ENCODE measurements around the gene ZDHHC8. TPM values are rescaled to one million over a fixed set of nuclear protein-coding genes. Genes with fewer than 3 reads are reported as not detected.

The ZDHHC8 gene
- total and polyA plus RNA-seq, 10 of the 15 experiments (the other 5 are each of a cell fraction or from before 2014, with no cell fraction given): 0.03 to 46.3 (median 5.3) TPM

DNA sequence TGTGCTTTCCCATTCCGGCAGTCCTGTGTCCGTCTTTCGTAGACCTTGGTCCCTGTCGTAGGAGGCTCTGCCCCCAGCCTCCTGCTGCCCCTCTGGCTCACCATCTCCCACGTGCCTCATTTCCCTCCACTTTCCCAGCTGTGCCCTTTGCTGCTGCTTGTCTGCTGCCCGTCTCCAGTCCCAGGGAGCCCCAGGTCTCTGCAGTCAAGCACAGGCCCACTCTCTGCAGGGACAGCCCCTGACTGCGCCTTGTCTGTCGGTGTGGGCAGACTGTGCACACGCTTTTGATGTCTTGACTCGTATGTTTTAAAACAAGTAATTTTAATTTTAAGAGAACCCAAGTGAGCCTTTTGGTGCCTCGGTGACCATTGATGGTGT is 39.1 kb upstream of the ZDHHC8 start:
- Histone ChIP-seq H3K27me3 (replicated peaks in 1 of 2; ENCODE audit: control insufficient read depth in 2 of 2, insufficient read depth in 2 of 2, low read length in 1 of 2) (no peaks in the 10 kb centered on the region), H3K4me3 (no peak overlapping the region), H3K36me3 (ENCODE audit: control insufficient read depth in 2 of 2, insufficient read depth in 2 of 2, low read length in 1 of 2) (peaks cover 39 to 41% of the 10 kb centered on the region in 2 experiments), H2AFZ (ENCODE audit: control insufficient read depth, low read depth, low read length) (no peak overlapping the region), H3K9ac (ENCODE audit: control insufficient read depth, insufficient read depth, low read length) (no peak overlapping the region), H3K4me2 (ENCODE audit: control insufficient read depth, insufficient read depth) (no peak overlapping the region), H3K4me1 (ENCODE audit: control insufficient read depth, insufficient read depth, low read length) (no peaks in the 10 kb centered on the region), H3K79me2 (ENCODE audit: control insufficient read depth, insufficient read depth, low read length) (no peaks in the 10 kb centered on the region), H4K20me1 (ENCODE audit: control insufficient read depth, insufficient read depth) (no peaks in the 10 kb centered on the region), H3K9me3 (replicated peaks; ENCODE audit: control insufficient read depth, insufficient read depth, low read length) (no peaks in the 10 kb centered on the region), H3K27ac (ENCODE audit: control insufficient read depth, insufficient read depth) (no peak overlapping the region)
- no peak for ATAC-seq
- RAD21 ChIA-PET (ENCODE audit: unreplicated experiment): no interaction called here
- FAIRE-seq: no peak
- intact Hi-C loops (cut with micrococcal nuclease; ENCODE audit: unreplicated experiment) (no loop called here), in situ Hi-C loops (cut with MboI) (no loop called here)
- POLR2A ChIA-PET: no interaction called here
- CTCF ChIA-PET: no interaction called here
- WGBS (ENCODE audit: insufficient coverage, insufficient replicate concordance, low lambda C conversion rate, missing lambda C conversion rate): 97% methylated on average over 11 of the region's 11 CpGs
- SMC1A ChIA-PET (ENCODE audit: uncharacterized antibody, unreplicated experiment): no interaction called here
- no TSS peak for BruUV-seq (replicated peaks)
- DNase-seq (ENCODE audit: low read depth, low spot score): no peak
- TF ChIP-seq SMAD1 (IDR thresholded peaks at IDR 0.05; ENCODE audit: low read depth, partially characterized antibody) (no peak), HDAC2 (IDR thresholded peaks at IDR 0.05) (no peak), ASH2L (IDR thresholded peaks at IDR 0.05; ENCODE audit: borderline replicate concordance, low read depth) (no peak), ATF7 (IDR thresholded peaks at IDR 0.05; ENCODE audit: low read depth) (no peak), GATAD2B (conservative IDR thresholded peaks at IDR 0.05; ENCODE audit: low read depth) (no peak), SRF (IDR thresholded peaks at IDR 0.05; ENCODE audit: low read depth in 2 of 2, low read length in 2 of 2) (no peak), BACH1 (IDR thresholded peaks at IDR 0.05; ENCODE audit: borderline replicate concordance) (no peak)
- TF ChIP-seq, protein P1, sequence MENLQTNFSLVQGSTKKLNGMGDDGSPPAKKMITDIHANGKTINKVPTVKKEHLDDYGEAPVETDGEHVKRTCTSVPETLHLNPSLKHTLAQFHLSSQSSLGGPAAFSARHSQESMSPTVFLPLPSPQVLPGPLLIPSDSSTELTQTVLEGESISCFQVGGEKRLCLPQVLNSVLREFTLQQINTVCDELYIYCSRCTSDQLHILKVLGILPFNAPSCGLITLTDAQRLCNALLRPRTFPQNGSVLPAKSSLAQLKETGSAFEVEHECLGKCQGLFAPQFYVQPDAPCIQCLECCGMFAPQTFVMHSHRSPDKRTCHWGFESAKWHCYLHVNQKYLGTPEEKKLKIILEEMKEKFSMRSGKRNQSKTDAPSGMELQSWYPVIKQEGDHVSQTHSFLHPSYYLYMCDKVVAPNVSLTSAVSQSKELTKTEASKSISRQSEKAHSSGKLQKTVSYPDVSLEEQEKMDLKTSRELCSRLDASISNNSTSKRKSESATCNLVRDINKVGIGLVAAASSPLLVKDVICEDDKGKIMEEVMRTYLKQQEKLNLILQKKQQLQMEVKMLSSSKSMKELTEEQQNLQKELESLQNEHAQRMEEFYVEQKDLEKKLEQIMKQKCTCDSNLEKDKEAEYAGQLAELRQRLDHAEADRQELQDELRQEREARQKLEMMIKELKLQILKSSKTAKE (IDR thresholded peaks at IDR 0.05; ENCODE audit: low read depth, poor library complexity, severe bottlenecking): no peak
- TF ChIP-seq, protein P2, sequence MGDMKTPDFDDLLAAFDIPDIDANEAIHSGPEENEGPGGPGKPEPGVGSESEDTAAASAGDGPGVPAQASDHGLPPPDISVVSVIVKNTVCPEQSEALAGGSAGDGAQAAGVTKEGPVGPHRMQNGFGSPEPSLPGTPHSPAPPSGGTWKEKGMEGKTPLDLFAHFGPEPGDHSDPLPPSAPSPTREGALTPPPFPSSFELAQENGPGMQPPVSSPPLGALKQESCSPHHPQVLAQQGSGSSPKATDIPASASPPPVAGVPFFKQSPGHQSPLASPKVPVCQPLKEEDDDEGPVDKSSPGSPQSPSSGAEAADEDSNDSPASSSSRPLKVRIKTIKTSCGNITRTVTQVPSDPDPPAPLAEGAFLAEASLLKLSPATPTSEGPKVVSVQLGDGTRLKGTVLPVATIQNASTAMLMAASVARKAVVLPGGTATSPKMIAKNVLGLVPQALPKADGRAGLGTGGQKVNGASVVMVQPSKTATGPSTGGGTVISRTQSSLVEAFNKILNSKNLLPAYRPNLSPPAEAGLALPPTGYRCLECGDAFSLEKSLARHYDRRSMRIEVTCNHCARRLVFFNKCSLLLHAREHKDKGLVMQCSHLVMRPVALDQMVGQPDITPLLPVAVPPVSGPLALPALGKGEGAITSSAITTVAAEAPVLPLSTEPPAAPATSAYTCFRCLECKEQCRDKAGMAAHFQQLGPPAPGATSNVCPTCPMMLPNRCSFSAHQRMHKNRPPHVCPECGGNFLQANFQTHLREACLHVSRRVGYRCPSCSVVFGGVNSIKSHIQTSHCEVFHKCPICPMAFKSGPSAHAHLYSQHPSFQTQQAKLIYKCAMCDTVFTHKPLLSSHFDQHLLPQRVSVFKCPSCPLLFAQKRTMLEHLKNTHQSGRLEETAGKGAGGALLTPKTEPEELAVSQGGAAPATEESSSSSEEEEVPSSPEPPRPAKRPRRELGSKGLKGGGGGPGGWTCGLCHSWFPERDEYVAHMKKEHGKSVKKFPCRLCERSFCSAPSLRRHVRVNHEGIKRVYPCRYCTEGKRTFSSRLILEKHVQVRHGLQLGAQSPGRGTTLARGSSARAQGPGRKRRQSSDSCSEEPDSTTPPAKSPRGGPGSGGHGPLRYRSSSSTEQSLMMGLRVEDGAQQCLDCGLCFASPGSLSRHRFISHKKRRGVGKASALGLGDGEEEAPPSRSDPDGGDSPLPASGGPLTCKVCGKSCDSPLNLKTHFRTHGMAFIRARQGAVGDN (IDR thresholded peaks at IDR 0.05): no peak
- TF ChIP-seq, protein P3, sequence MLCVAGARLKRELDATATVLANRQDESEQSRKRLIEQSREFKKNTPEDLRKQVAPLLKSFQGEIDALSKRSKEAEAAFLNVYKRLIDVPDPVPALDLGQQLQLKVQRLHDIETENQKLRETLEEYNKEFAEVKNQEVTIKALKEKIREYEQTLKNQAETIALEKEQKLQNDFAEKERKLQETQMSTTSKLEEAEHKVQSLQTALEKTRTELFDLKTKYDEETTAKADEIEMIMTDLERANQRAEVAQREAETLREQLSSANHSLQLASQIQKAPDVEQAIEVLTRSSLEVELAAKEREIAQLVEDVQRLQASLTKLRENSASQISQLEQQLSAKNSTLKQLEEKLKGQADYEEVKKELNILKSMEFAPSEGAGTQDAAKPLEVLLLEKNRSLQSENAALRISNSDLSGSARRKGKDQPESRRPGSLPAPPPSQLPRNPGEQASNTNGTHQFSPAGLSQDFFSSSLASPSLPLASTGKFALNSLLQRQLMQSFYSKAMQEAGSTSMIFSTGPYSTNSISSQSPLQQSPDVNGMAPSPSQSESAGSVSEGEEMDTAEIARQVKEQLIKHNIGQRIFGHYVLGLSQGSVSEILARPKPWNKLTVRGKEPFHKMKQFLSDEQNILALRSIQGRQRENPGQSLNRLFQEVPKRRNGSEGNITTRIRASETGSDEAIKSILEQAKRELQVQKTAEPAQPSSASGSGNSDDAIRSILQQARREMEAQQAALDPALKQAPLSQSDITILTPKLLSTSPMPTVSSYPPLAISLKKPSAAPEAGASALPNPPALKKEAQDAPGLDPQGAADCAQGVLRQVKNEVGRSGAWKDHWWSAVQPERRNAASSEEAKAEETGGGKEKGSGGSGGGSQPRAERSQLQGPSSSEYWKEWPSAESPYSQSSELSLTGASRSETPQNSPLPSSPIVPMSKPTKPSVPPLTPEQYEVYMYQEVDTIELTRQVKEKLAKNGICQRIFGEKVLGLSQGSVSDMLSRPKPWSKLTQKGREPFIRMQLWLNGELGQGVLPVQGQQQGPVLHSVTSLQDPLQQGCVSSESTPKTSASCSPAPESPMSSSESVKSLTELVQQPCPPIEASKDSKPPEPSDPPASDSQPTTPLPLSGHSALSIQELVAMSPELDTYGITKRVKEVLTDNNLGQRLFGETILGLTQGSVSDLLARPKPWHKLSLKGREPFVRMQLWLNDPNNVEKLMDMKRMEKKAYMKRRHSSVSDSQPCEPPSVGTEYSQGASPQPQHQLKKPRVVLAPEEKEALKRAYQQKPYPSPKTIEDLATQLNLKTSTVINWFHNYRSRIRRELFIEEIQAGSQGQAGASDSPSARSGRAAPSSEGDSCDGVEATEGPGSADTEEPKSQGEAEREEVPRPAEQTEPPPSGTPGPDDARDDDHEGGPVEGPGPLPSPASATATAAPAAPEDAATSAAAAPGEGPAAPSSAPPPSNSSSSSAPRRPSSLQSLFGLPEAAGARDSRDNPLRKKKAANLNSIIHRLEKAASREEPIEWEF (IDR thresholded peaks at IDR 0.05; ENCODE audit: insufficient replicate concordance, low read depth, low read length): no peak

Data from GM12878 (cell line).